BJ (cell line): ENCODE measurements around the gene FSTL4. TPM values are rescaled to one million over a fixed set of nuclear protein-coding genes. Genes with fewer than 3 reads are reported as not detected.

ENCODE experiments used
- CTCF ChIA-PET: fragments of 350-600 bp; formaldehyde crosslinking; extraction: SDS; loops from one replicate; lab custom pipeline; 2021; ENCODE audit warnings: antibody characterized with exemption, inconsistent platforms; lab: Yijun Ruan, JAX
- POLR2A ChIA-PET: fragments of 300-600 bp; sonication (Branson Sonifier 250); formaldehyde crosslinking; extraction: SDS; loops from one replicate; lab custom pipeline; 2021; ENCODE audit warnings: antibody characterized with exemption; lab: Charles Lee
- DNase-seq: peaks from one replicate; pipeline ENCODE4 v3.0.0-alpha.2; 2011; ENCODE audit warnings: low read depth
- H3K27me3 ChIP-seq: 2 replicates; pipeline ENCODE4 v1.6.0; 2011; ENCODE audit warnings: low read length; ENCODE audit not compliant: control insufficient read depth, insufficient read depth
- H3K36me3 ChIP-seq: 2 replicates; pipeline ENCODE4 v1.5.1; 2011; ENCODE audit warnings: low read length; ENCODE audit not compliant: control insufficient read depth, insufficient read depth
- H3K4me3 ChIP-seq: 2 replicates; pipeline ENCODE4 v1.5.1; 2011; ENCODE audit warnings: low read depth, mild to moderate bottlenecking, control low read depth, low read length
- CTCF ChIP-seq: IDR thresholded peaks from 2 replicates; pipeline ENCODE4 v1.5.1; 2011; ENCODE audit warnings: low read depth, mild to moderate bottlenecking, control low read depth, inconsistent platforms, low read length, moderate library complexity; ENCODE audit not compliant: insufficient read depth
- polyA plus RNA-seq: library from polyadenylated mRNA; depleted of rRNA; stranded (reverse); fragments of >200 nt; gene quantifications from 2 replicates; pipeline ENCODE4 v1.2.3, GENCODE V29; 2011

Gene FSTL4
- polyA plus RNA-seq, 1 experiment: not detected

DNA sequence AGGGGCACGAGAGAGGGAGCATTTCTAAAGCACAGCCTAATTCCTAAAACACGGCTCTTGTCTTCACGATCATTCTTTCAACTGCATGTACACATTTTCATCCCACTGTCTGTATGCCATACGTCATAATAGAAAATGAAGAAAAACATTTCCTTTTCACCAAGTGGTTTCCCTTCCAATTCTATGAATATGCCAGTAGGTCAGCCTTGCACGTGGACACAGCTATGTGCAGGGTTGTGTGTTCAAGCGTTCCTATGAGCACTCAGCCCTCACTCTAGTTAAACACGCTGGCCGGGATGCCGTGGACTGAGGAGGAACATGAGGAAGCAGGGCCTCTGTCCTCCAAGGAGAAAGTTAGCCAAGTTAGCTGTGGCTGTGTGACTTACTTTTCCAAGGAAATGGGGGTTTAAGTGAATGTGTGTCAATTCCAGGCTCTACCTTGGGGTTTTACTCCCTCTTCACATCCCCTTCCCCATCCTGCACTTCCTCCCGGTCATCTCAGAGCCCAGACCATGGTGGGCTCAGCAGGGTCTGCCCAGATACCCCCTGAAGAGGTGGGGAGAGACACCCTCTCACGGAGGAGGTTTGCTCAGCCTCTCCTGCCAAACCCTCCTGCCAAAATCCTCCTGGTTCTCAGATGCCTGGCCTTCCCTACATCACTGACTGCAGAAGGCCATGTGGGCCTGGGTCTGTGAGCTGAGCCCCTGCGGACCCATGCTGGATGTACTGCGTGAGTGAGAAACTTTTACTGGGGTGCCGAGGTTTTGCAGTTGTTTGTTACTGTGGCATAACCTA is 230.6 kb downstream of the FSTL4 start:
- no peaks in the 10 kb centered on the region for H3K36me3 ChIP-seq
- ChIA-PET POLR2A (no interaction called here), CTCF (no interaction called here)
- no peak overlapping the region for H3K4me3 ChIP-seq
- TF ChIP-seq CTCF: no peak
- DNase-seq: no peak
- H3K27me3 ChIP-seq: no peaks in the 10 kb centered on the region

- DNase-seq: no peak
- Histone ChIP-seq H3K4me3 (no peak overlapping the region), H3K36me3 (no peaks in the 10 kb centered on the region), H3K27me3 (no peaks in the 10 kb centered on the region)
- CTCF ChIA-PET: interaction anchor here (0.6 kb wide), 1 partner anchor 303 kb away, joined by 3 read pairs; no protein-coding TSS in a partner anchor
- POLR2A ChIA-PET: no interaction called here
- TF ChIP-seq CTCF: no peak
Observed at GRCh38 chr5:133381041-133381440, 231.3 kb downstream of the FSTL4 start.

DNA sequence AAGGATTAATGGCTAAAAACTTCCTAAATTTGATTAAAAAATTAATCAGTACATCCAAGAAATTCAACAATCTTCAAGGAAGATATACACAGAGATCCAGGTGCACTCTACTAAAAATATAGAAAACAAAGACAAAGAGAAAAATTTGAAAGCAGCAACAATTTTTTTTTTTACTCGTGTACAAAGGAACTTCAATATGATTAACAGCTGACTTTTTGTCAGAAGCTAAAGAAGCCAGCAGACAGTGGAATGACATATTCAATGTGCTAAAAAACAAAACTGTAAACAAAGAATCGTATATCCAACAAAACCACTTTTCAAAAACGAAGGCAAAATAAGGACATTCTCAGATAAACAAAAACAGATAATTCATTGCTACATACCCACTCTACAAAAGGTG is 234.6 kb downstream of the FSTL4 start:
- Histone ChIP-seq H3K4me3 (no peak overlapping the region), H3K36me3 (no peaks in the 10 kb centered on the region), H3K27me3 (no peaks in the 10 kb centered on the region)
- no peak for TF ChIP-seq CTCF
- ChIA-PET POLR2A (no interaction called here), CTCF (no interaction called here)
- DNase-seq: no peak

DNA sequence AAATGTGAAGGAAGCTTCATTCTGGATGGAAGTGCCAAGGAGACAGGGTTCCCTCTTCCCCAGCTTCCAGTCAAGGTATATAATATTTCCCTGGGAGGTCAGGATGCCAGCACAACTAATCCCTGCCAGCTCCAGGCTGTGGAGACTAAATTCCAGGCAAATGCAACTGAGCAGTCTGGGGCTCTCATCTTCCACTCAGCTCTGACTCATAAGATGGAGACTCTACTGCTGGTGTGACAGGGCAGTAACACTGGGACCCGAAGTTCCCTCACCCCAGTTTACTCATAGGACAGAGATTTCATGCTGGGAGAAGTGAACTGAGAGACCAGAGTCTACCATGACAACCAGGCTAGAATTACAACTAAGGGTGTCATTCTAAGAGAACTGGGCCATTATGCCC is 235.4 kb downstream of the FSTL4 start:
- DNase-seq: no peak
- ChIA-PET POLR2A (no interaction called here), CTCF (interaction anchor here (0.8 kb wide), 1 partner anchor 22 kb away, joined by 3 read pairs; no protein-coding TSS in a partner anchor)
- TF ChIP-seq CTCF: no peak
- Histone ChIP-seq H3K27me3 (no peaks in the 10 kb centered on the region), H3K4me3 (no peak overlapping the region), H3K36me3 (no peaks in the 10 kb centered on the region)

- CTCF ChIA-PET: no interaction called here
- DNase-seq: no peak
Observed at GRCh38 chr5:133373121-133373870, 239.0 kb downstream of the FSTL4 start.

More at GRCh38 chr5:133373121-133373870, 239.0 kb downstream of the FSTL4 start:
- Histone ChIP-seq H3K27me3 (no peaks in the 10 kb centered on the region; the same call in none of the 2 replicates), H3K4me3 (no peak overlapping the region), H3K36me3 (no peaks in the 10 kb centered on the region)
- TF ChIP-seq CTCF: no peak
- POLR2A ChIA-PET: no interaction called here
